ENCODE results near the gene VCP.

Gene VCP

DNA sequence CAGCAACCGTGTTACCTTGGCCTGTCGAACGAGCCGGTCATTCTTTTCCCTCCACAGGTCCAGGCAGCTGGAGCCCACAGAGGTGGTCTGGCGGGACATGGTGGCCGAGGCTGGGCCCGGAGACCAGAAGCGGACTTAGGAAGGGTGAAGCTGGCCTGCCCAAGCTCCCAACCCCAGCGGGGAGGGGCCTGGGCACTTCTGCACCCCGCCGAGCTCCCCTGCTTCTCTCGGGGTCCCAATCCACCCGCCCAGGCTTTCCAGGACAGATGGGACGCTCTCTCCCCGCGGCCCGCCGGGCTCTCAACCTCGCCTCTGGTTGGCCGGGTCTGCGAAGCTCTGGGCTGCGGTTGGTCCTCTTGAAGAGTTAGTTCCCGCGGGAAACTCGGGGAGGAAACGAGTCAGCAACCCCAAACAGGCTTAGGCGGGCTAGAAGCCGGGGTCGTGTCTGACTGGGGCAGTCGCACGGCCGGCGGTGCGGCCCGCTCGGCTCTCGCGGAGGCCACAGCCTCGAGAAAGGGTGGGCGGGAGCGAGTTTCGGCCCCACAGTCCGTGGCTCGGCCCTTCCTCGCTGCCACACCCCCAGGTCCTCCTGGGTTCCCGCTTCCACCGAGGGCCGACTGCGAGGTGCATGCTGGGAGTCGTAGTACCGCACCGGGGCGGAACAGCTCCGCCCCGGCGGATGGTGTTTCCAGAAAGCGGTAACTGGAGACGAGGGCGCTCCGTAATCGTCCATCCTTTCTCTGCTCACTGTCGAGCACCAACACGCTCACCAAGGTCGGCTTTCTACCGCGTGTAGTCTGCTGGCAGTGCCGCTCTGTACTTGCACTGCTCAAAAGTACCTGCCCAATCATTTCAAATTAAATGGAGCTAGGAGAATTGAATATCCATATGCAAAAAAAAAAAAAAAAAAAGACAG, 7.3 kb upstream of the VCP start, which contains the start of gene FANCG (continued):
- TF ChIP-seq ZNF23 (tag by site-specific recombination; IDR thresholded peaks at IDR 0.05; ENCODE audit: borderline replicate concordance) (no peak), ZNF624 (tag by site-specific recombination; IDR thresholded peaks at IDR 0.05) (no peak), ZNF202 (tag by site-specific recombination; IDR thresholded peaks at IDR 0.05; ENCODE audit: borderline replicate concordance) (no peak), ZNF140 (tag by site-specific recombination; IDR thresholded peaks at IDR 0.05) (no peak), ZNF76 (tag by site-specific recombination; IDR thresholded peaks at IDR 0.05; ENCODE audit: borderline replicate concordance, low read depth) (peak; percentile 92), ZNF335 (tag by site-specific recombination; conservative IDR thresholded peaks at IDR 0.05) (peak; percentile 77), ZNF24 (tag by site-specific recombination; IDR thresholded peaks at IDR 0.05) (no peak), ZNF701 (tag by site-specific recombination; IDR thresholded peaks at IDR 0.05) (no peak), ZNF514 (tag by site-specific recombination; IDR thresholded peaks at IDR 0.05) (no peak), BCL11B (tag by site-specific recombination; IDR thresholded peaks at IDR 0.05; ENCODE audit: low read depth) (no peak), ZNF707 (tag by site-specific recombination; IDR thresholded peaks at IDR 0.05) (no peak), ZFP37 (tag by site-specific recombination; IDR thresholded peaks at IDR 0.05) (no peak; the same call in 1 of the 2 replicates), ZNF416 (tag by site-specific recombination; IDR thresholded peaks at IDR 0.05) (no peak), ZNF830 (tag by site-specific recombination; IDR thresholded peaks at IDR 0.05; ENCODE audit: low read depth) (no peak)
- TF ChIP-seq, protein P1, sequence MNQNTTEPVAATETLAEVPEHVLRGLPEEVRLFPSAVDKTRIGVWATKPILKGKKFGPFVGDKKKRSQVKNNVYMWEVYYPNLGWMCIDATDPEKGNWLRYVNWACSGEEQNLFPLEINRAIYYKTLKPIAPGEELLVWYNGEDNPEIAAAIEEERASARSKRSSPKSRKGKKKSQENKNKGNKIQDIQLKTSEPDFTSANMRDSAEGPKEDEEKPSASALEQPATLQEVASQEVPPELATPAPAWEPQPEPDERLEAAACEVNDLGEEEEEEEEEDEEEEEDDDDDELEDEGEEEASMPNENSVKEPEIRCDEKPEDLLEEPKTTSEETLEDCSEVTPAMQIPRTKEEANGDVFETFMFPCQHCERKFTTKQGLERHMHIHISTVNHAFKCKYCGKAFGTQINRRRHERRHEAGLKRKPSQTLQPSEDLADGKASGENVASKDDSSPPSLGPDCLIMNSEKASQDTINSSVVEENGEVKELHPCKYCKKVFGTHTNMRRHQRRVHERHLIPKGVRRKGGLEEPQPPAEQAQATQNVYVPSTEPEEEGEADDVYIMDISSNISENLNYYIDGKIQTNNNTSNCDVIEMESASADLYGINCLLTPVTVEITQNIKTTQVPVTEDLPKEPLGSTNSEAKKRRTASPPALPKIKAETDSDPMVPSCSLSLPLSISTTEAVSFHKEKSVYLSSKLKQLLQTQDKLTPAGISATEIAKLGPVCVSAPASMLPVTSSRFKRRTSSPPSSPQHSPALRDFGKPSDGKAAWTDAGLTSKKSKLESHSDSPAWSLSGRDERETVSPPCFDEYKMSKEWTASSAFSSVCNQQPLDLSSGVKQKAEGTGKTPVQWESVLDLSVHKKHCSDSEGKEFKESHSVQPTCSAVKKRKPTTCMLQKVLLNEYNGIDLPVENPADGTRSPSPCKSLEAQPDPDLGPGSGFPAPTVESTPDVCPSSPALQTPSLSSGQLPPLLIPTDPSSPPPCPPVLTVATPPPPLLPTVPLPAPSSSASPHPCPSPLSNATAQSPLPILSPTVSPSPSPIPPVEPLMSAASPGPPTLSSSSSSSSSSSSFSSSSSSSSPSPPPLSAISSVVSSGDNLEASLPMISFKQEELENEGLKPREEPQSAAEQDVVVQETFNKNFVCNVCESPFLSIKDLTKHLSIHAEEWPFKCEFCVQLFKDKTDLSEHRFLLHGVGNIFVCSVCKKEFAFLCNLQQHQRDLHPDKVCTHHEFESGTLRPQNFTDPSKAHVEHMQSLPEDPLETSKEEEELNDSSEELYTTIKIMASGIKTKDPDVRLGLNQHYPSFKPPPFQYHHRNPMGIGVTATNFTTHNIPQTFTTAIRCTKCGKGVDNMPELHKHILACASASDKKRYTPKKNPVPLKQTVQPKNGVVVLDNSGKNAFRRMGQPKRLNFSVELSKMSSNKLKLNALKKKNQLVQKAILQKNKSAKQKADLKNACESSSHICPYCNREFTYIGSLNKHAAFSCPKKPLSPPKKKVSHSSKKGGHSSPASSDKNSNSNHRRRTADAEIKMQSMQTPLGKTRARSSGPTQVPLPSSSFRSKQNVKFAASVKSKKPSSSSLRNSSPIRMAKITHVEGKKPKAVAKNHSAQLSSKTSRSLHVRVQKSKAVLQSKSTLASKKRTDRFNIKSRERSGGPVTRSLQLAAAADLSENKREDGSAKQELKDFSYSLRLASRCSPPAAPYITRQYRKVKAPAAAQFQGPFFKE (tag by site-specific recombination; IDR thresholded peaks at IDR 0.05; ENCODE audit: borderline replicate concordance) = no peak
- TF ChIP-seq, protein P2, sequence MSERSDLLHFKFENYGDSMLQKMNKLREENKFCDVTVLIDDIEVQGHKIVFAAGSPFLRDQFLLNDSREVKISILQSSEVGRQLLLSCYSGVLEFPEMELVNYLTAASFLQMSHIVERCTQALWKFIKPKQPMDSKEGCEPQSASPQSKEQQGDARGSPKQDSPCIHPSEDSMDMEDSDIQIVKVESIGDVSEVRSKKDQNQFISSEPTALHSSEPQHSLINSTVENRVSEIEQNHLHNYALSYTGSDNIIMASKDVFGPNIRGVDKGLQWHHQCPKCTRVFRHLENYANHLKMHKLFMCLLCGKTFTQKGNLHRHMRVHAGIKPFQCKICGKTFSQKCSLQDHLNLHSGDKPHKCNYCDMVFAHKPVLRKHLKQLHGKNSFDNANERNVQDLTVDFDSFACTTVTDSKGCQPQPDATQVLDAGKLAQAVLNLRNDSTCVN (tag by site-specific recombination; optimal IDR thresholded peaks at IDR 0.05) = peak; percentile 62
- TF ChIP-seq, protein P3, sequence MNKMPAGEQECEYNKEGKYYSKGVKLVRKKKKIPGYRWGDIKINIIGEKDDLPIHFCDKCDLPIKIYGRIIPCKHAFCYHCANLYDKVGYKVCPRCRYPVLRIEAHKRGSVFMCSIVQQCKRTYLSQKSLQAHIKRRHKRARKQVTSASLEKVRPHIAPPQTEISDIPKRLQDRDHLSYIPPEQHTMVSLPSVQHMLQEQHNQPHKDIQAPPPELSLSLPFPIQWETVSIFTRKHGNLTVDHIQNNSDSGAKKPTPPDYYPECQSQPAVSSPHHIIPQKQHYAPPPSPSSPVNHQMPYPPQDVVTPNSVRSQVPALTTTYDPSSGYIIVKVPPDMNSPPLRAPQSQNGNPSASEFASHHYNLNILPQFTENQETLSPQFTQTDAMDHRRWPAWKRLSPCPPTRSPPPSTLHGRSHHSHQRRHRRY (tag by site-specific recombination; IDR thresholded peaks at IDR 0.05) = no peak
- TF ChIP-seq, protein P4, sequence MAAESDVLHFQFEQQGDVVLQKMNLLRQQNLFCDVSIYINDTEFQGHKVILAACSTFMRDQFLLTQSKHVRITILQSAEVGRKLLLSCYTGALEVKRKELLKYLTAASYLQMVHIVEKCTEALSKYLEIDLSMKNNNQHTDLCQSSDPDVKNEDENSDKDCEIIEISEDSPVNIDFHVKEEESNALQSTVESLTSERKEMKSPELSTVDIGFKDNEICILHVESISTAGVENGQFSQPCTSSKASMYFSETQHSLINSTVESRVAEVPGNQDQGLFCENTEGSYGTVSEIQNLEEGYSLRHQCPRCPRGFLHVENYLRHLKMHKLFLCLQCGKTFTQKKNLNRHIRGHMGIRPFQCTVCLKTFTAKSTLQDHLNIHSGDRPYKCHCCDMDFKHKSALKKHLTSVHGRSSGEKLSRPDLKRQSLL (tag by site-specific recombination; IDR thresholded peaks at IDR 0.05) = peak; percentile 68
- TF ChIP-seq, protein P5, sequence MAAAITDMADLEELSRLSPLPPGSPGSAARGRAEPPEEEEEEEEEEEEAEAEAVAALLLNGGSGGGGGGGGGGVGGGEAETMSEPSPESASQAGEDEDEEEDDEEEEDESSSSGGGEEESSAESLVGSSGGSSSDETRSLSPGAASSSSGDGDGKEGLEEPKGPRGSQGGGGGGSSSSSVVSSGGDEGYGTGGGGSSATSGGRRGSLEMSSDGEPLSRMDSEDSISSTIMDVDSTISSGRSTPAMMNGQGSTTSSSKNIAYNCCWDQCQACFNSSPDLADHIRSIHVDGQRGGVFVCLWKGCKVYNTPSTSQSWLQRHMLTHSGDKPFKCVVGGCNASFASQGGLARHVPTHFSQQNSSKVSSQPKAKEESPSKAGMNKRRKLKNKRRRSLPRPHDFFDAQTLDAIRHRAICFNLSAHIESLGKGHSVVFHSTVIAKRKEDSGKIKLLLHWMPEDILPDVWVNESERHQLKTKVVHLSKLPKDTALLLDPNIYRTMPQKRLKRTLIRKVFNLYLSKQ (tag by site-specific recombination; IDR thresholded peaks at IDR 0.05; ENCODE audit: borderline replicate concordance) = no peak
- TF ChIP-seq, protein P6, sequence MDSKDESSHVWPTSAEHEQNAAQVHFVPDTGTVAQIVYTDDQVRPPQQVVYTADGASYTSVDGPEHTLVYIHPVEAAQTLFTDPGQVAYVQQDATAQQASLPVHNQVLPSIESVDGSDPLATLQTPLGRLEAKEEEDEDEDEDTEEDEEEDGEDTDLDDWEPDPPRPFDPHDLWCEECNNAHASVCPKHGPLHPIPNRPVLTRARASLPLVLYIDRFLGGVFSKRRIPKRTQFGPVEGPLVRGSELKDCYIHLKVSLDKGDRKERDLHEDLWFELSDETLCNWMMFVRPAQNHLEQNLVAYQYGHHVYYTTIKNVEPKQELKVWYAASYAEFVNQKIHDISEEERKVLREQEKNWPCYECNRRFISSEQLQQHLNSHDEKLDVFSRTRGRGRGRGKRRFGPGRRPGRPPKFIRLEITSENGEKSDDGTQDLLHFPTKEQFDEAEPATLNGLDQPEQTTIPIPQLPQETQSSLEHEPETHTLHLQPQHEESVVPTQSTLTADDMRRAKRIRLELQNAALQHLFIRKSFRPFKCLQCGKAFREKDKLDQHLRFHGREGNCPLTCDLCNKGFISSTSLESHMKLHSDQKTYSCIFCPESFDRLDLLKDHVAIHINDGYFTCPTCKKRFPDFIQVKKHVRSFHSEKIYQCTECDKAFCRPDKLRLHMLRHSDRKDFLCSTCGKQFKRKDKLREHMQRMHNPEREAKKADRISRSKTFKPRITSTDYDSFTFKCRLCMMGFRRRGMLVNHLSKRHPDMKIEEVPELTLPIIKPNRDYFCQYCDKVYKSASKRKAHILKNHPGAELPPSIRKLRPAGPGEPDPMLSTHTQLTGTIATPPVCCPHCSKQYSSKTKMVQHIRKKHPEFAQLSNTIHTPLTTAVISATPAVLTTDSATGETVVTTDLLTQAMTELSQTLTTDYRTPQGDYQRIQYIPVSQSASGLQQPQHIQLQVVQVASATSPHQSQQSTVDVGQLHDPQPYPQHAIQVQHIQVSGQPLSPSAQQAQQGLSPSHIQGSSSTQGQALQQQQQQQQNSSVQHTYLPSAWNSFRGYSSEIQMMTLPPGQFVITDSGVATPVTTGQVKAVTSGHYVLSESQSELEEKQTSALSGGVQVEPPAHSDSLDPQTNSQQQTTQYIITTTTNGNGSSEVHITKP (tag by site-specific recombination; IDR thresholded peaks at IDR 0.05) = peak; percentile 93
- TF ChIP-seq, protein P7, sequence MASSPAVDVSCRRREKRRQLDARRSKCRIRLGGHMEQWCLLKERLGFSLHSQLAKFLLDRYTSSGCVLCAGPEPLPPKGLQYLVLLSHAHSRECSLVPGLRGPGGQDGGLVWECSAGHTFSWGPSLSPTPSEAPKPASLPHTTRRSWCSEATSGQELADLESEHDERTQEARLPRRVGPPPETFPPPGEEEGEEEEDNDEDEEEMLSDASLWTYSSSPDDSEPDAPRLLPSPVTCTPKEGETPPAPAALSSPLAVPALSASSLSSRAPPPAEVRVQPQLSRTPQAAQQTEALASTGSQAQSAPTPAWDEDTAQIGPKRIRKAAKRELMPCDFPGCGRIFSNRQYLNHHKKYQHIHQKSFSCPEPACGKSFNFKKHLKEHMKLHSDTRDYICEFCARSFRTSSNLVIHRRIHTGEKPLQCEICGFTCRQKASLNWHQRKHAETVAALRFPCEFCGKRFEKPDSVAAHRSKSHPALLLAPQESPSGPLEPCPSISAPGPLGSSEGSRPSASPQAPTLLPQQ (tag by site-specific recombination; IDR thresholded peaks at IDR 0.05) = peak; percentile 76
